Hippocampal formation (tissue), 2 donors: Measurements from ENCODE around the gene PAEP.

Source experiments
- DNase-seq, 2 donors: peaks; one replicate each; lab custom pipeline; 2025; lab: John Stamatoyannopoulos, UW

PAEP gene

DNA sequence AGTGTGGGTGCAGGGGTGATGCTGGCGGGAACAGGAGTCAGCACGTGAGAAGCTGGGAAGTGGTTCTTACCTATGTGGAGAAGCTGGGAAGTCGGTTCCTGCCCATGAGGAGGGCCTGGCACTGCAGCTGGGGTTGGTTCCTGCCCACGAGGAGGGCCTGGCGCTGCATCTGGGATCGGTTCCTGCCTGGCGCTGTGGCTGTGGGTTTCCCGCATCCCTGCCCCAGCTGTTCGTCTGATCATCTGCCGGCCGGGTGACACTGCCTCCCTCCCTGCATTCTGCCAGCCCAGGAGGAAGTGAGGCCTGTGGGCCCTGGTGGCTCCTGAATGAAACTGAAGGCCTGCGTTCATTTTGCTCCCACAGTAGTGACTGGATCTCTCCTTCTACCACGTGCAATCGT, 10.5 kb upstream of the PAEP start:
- DNase-seq: no peak

DNA sequence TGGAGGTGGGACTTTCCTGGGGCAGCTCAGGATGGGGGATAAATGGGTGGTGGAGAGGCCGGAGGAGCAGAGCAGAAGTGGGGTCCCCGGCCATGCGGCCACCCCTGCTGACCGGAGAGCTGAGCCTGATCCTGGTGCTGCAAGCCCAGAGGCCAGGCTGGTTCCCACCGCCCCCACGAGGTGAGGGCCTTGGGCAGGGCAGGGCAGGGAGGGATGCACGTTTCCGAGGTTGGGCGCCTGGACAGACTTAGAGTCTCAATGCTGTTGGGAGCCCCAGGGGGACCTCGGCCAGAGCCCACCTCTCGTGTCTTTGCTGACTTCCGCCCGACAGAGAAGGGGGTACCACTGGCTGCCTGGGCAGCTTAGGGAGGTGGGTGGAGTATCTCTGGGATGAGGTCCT, 10.1 kb upstream of the PAEP start:
- no peak for DNase-seq

DNA sequence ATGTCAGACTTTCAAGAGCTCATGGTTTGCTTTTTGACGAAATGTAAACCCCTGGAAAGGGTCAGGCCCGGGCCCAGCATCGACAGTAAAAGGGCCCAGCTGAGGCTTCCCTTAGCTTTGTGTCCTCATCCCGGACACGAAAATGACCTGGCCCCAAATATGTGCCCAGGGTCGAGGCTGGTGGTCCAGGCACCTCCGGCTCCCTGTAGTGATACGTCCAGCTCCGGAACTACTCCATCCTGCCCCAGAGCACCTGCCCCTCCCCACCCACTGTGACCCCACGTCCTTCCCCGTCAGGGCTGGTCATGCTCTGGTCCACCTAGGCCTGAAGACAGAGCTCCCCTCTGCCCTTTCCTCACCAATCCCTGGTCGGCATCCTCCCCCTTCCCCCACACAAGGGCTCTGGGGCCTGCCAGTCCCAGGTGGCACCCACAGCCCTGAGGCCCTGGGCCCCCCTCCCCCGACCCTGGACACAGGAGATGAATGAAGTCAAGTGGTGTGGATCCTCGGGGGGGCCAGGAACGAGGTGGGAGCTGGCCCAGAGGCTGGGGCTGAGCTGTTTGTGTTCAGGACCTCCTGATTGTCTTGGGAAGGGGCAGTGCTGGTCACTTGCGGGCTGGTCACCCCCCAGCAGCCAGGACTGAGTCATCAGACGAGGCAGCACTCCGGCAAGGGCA, 9.4 kb upstream of the PAEP start:
- no peak for DNase-seq

GRCh38 chr9:135552698-135553171, 8.8 kb upstream of the PAEP start:
- no peak for DNase-seq

- DNase-seq: no peak
Observed at GRCh38 chr9:135554718-135555117, 6.8 kb upstream of the PAEP start.

GRCh38 chr9:135555203-135555602, 6.4 kb upstream of the PAEP start:
- no peak for DNase-seq

DNA sequence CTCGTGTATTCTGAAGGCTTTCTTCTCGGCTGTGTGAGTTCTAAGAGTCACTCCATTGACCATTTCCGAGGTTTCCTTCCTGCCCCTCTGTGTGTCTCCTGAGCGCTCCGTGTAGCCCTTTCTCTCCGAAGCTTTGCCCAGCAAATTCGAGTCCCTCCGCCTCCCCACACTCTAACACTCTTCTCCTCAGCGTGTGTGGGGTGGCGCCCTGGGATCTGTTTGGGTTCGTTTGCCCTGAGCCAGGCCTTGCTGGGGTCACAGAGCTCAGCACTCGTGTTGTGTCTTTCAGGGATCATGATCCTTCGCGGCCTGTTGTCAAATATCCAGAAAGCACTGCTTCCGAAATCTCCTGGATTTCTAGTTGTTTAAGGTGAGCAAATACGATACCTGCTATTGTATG, 5.6 kb upstream of the PAEP start:
- no peak for DNase-seq

DNA sequence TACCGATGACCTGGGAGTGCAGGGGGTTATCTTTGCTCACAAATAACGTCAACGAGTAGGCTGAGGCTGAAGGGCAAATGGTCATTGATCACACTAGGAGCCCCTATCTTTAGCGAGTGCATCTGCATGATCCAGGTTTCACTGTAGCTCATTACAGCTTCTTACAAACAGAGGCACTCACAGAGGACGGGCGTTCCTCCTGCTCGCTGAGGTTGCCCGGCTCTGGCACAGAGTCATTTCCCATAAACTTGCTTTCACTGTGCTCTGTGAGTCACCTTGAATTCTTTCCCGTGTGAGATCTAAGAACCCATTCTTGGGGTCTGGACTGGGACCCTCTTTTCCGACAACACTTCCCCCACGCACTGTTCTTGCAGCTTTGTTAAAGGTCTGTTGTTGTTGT, 1.9 kb upstream of the PAEP start:
- no peak for DNase-seq

- DNase-seq: no peak
Observed at GRCh38 chr9:135562235-135562745, 734 bp downstream of the PAEP start.

DNA sequence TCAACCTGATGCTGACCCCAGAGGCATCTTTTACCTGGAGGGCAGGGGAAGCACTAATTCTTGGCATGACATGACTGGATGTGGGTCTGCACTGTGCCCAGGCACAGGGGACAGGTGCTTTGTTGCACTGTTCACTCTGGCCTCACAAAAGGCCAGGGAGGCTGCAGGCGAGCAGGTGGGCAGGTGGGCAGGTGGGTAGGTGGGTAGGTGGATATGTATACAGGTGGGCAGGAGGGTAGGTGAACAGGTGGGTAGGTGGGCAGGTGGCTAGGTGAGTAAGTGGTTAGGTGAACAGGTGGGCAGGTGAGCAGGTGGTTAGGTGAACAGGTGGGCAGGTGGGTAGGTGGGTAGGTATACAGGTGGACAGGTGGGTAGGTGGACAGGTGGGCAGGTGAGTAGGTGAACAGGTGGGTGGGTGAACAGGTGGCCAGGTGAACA, 1.5 kb downstream of the PAEP start:
- no peak for DNase-seq

GRCh38 chr9:135563858-135564257, 2.3 kb downstream of the PAEP start:
- no peak for DNase-seq

DNA sequence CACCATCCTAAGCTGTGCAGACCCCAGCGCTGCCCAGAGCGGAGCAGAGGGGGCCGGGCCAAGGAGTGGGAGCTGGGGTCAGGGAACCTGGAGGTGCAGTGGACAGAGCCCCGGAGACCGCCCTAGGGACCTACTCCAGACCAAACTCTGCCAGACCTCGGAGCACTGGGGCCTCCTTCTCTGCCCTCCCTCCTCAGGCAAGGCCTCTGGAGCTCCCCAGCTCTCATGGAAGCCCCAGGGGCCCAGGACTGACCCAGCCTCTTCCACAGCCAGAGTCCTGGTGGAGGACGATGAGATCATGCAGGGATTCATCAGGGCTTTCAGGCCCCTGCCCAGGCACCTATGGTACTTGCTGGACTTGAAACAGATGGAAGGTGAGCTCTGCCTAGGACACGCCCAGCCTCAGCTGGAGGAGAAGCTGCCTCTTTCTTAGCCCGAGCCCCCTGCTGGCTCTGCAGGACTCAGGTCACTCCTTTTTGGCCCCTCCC, 3.6 kb downstream of the PAEP start:
- no peak for DNase-seq

GRCh38 chr9:135565636-135566035, 4.1 kb downstream of the PAEP start:
- DNase-seq: no peak

DNA sequence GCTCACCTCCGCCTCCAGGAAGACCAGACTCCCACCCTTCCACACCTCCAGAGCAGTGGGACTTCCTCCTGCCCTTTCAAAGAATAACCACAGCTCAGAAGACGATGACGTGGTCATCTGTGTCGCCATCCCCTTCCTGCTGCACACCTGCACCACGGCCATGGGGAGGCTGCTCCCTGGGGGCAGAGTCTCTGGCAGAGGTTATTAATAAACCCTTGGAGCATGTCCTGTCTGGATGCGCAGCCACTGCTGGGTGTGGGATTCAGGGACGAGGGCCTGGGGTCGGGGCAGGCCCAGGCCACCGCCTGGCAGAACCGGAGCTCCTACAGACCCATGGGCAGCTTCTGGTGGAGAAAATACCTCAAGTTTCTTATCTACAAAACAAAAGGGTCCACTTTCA, 5.0 kb downstream of the PAEP start:
- DNase-seq: no peak

DNA sequence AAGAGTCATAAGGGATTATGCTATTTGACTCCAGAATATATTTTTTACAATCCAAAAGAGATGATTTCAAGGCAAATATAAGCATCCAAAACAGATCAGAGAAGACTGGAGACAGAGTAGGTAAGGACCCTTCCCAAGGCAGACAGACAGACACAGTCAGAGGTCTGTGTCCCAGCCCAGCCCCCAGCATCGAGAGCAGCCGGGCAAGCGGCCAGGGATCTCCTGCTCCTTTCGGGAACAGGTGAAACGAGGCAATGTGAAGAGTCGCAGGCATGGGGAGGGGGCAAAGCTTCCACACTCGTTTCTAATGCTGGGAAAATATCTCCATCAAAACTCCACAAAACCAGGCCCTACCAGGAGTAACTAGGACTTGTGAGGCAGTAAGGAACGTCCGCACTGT, 5.8 kb downstream of the PAEP start:
- no peak for DNase-seq

GRCh38 chr9:135568026-135568425, 6.5 kb downstream of the PAEP start:
- DNase-seq: no peak

GRCh38 chr9:135570456-135570855, 8.9 kb downstream of the PAEP start:
- DNase-seq: no peak

- no peak for DNase-seq
Observed at GRCh38 chr9:135572233-135572632, 10.7 kb downstream of the PAEP start.

DNA sequence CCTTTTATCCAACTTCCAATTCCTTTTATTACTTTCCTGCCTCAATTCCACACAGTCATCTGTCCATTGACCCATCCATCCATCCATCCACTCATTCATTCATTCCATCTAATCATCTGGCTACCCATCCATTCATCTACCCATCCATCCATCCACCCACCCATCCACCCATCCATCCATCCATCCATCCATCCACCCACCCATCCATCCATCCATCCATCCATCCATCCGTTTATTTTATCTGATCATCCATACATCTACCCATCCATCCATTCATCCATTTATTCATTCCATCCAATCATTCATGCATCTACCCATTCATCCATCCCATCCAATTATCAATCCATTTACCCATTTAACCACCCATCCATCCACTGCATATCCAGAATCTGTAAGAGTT, 11.6 kb downstream of the PAEP start:
- no peak for DNase-seq

DNA sequence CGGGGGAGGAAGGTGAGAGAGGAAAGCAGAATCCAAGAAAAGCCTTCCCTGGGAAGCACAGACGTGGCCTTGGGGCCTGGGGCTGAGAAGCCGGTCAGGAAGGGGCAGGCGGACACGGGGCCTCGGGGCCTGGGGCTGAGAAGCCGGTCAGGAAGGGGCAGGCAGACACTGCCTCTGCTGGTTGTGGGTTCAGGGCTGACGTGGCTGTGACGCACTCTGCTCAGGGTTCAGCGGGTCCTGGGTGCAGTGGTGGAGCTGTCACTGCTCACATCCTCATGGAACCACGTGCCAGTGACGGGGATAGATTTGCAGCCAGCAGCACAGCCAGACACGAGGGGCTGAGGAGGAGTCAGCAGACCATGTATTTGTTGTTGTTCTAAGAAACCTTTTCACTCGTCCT, 12.8 kb downstream of the PAEP start:
- no peak for DNase-seq

- DNase-seq: no peak
Observed at GRCh38 chr9:135574943-135575342, 13.4 kb downstream of the PAEP start.

DNA sequence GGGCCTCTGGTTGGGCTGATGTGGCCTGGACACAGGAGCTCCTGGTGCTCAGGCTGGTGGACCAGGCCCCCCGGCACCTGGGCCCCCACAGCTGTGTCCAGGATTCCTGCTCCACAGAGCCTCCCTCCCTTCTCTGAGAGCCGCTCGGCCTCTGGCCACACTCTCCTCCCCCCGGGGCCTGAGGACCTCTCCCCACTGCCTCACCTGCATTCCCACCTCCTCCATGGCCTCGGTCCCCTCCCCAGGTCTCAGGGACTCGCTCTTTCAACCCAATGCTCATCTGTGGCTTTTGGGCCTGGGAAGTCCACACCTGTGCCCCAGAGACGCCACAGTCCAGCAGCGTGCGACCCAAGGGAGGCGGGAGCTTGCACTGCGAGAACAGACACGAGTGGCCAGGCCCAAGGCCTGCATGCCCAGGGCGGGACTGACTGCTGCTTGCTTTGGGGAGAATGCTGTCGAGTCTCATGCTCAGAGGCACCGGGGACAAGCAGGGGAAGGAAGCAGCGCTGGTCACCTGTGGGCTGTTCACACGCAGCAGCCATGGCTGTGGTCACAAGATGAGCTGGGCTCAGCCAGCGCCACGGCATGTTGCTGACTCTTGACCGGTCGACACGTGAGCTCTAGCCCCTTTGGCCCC, 14.6 kb downstream of the PAEP start:
- DNase-seq: no peak

DNA sequence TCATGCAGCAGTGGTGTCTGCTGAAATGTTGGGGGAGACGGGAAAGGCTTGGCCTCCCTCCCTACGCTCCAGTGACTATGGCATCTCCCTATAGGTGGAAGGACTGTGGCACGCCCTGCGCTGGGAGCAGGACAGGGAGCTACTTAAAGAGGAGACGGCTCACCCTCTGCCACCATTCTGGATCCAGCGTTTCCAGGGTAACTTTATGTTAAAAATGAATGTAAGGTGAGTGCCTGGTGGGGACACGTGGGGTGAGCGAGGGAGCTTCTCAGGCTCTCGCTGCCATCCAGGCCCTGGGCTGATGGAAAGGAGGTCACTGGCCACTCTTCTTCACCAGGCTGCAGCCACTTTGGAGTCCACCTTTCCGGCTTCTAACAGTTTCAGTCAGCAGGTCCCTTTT, 15.7 kb downstream of the PAEP start:
- DNase-seq: no peak

- DNase-seq: no peak
Observed at GRCh38 chr9:135579356-135579755, 17.8 kb downstream of the PAEP start.
